Astrocyte of the spinal cord (primary cell): ENCODE results near the gene TRMO.

Source experiments
- DNase-seq: peaks from one replicate; pipeline ENCODE4 v3.0.0; 2011; ENCODE audit warnings: low read depth, low spot score
- H3K4me3 ChIP-seq: 2 replicates; pipeline ENCODE4 v1.5.1; 2011; ENCODE audit warnings: low read depth, mild to moderate bottlenecking, low read length, moderate library complexity
- in situ Hi-C: cut with HindIII; loops from 2 replicates; pipeline ENCODE4 v1.10.0; 2017; ENCODE audit warnings: low sequenced_read_pairs
- TF ChIP-seq, protein P1 (sequence below): IDR thresholded peaks from 2 replicates; pipeline ENCODE4 v1.5.1; 2012; ENCODE audit warnings: low read depth, mild to moderate bottlenecking, low read length, inconsistent platforms

Gene TRMO

DNA sequence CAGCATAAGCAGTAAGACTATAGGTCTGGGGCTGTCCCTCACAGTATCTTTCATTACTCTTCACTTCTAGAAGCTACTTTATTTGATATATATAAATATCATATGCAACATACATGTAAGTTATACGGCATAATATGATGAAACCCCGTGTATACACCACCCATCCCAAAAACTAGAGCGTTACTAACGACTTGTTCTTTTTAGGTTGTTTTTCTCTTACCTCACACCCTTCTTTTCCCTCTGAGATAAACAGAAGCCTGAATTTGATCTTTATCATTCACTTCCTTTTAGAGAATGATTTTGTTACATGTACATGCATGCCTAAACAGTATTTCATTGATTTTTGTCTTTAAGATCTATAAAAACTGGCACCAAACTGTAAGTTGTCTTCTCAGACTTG is 3.7 kb downstream of the TRMO start:
- TF ChIP-seq, protein P1, sequence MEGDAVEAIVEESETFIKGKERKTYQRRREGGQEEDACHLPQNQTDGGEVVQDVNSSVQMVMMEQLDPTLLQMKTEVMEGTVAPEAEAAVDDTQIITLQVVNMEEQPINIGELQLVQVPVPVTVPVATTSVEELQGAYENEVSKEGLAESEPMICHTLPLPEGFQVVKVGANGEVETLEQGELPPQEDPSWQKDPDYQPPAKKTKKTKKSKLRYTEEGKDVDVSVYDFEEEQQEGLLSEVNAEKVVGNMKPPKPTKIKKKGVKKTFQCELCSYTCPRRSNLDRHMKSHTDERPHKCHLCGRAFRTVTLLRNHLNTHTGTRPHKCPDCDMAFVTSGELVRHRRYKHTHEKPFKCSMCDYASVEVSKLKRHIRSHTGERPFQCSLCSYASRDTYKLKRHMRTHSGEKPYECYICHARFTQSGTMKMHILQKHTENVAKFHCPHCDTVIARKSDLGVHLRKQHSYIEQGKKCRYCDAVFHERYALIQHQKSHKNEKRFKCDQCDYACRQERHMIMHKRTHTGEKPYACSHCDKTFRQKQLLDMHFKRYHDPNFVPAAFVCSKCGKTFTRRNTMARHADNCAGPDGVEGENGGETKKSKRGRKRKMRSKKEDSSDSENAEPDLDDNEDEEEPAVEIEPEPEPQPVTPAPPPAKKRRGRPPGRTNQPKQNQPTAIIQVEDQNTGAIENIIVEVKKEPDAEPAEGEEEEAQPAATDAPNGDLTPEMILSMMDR = no peak
- no peak for DNase-seq
- in situ Hi-C loops = no loop called here
- no peak overlapping the region for H3K4me3 ChIP-seq

DNA sequence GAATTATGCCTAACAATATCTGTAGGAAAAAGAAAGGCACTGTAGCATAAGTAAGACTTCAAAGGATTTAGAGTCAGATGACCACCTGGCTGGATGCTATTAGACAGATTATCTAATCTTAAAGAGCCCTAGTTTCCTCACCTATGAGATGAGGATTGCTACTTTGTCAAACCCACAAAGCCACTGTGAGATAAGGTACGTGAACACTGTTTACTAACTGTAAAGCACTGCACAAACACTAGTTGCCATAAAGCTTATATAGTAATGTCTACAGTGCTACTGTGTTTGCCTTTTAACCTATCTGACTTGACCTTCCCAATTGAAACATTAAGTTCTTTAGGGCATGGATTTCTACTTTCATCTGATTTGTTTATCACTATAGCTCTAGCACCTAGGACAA is 10.3 kb downstream of the TRMO start:
- no peak for DNase-seq
- TF ChIP-seq, protein P1 = no peak
- in situ Hi-C loops = no loop called here
- no peak overlapping the region for H3K4me3 ChIP-seq

GRCh38 chr9:97911528-97911927 is 10.8 kb downstream of the TRMO start:
- TF ChIP-seq, protein P1 = no peak
- DNase-seq = no peak
- H3K4me3 ChIP-seq = no peak overlapping the region
- in situ Hi-C loops = no loop called here

- DNase-seq = no peak
- TF ChIP-seq, protein P1 = no peak
- in situ Hi-C loops = no loop called here
- H3K4me3 ChIP-seq = no peak overlapping the region
Observed at GRCh38 chr9:97910357-97910756, 11.9 kb downstream of the TRMO start.

DNA sequence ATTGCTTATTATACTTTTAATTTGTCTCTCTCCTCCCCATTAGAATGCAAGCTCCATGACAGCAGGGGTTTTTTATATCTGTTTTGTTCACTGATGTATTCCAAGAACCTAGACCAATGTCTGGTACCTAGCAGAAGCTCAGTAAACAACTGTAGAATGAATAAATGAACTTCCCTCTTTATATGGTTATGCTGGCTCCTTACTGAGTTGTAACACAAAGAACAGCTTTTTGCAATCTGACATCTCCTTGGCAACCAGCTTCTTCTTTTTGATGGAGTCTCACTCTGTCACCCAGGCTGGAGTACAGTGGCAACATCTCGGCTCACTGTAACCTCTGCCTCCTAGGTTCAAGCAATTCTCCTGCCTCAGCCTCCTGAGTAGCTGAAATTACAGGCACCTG is 13.6 kb downstream of the TRMO start:
- DNase-seq = no peak
- H3K4me3 ChIP-seq = no peak overlapping the region
- in situ Hi-C loops = no loop called here
- TF ChIP-seq, protein P1 = no peak

DNA sequence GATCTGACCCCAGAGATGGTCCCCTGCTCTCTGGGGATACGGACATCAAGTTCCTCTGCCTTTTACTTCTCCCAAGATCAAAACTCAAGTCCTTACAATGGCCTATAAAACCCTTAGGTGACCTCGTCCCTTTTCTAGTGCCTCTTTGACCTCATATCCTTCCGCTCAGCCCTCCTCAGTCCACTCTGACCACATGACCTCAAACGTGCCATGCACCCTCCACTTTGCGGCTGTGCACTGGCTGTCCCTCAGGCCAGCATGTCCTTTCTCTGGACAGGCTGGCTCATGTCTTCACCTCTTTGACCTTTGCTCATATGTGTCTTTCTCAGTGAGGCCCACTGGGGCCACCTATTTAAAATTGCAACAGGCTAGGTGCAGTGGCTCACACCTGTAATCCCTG is 14.7 kb downstream of the TRMO start:
- no peak overlapping the region for H3K4me3 ChIP-seq
- in situ Hi-C loops = no loop called here
- TF ChIP-seq, protein P1 = no peak
- no peak for DNase-seq

- no peak overlapping the region for H3K4me3 ChIP-seq
- in situ Hi-C loops = no loop called here
- no peak for DNase-seq
- TF ChIP-seq, protein P1 = no peak
Observed at GRCh38 chr9:97907046-97907445, 15.3 kb downstream of the TRMO start.
